Loucy (cell line): ENCODE data around the gene HMGN2.

Experiments used
- H2AFZ ChIP-seq: fragments of 200-600 bp; sonication (generic); 2 replicates; pipeline ENCODE4 v1.6.0; 2016; ENCODE audit warnings: antibody characterized with exemption, mild to moderate bottlenecking, low read length, moderate library complexity
- H3F3A ChIP-seq: fragments of 200-600 bp; 2 replicates; pipeline ENCODE4 v1.6.0; 2016; ENCODE audit warnings: antibody characterized with exemption, low read depth, mild to moderate bottlenecking
- H3K27me3 ChIP-seq: fragments of 200-600 bp; sonication (generic); 2 replicates; pipeline ENCODE4 v1.6.1; 2014; ENCODE audit warnings: low read length, mild to moderate bottlenecking; ENCODE audit not compliant: insufficient read depth, poor library complexity, severe bottlenecking
- H3K36me3 ChIP-seq: fragments of 200-600 bp; sonication (generic); 2 replicates; pipeline ENCODE4 v1.6.1; 2016; ENCODE audit warnings: low read length; ENCODE audit not compliant: insufficient read depth
- H3K4me1 ChIP-seq: fragments of 200-600 bp; sonication (generic); 2 replicates; pipeline ENCODE4 v1.5.1; 2014; ENCODE audit warnings: low read length, mild to moderate bottlenecking; ENCODE audit not compliant: insufficient read depth, poor library complexity, severe bottlenecking
- H3K4me2 ChIP-seq: fragments of 200-600 bp; sonication (generic); 2 replicates; pipeline ENCODE4 v1.6.0; 2014; ENCODE audit warnings: antibody characterized with exemption, low read length, low read depth, mild to moderate bottlenecking; ENCODE audit not compliant: poor library complexity, severe bottlenecking
- H3K4me3 ChIP-seq: fragments of 200-600 bp; sonication (generic); 2 replicates; pipeline ENCODE4 v1.5.1; 2014; ENCODE audit warnings: low read length, mild to moderate bottlenecking, mixed read lengths; ENCODE audit not compliant: poor library complexity, severe bottlenecking
- H3K79me2 ChIP-seq: fragments of 200-600 bp; sonication (generic); 2 replicates; pipeline ENCODE4 v1.6.1; 2014; ENCODE audit warnings: low read length; ENCODE audit not compliant: insufficient read depth
- H3K9ac ChIP-seq: fragments of 200-600 bp; sonication (generic); 2 replicates; pipeline ENCODE4 v1.6.0; 2014; ENCODE audit warnings: mild to moderate bottlenecking, low read depth, low read length, moderate library complexity; ENCODE audit not compliant: poor library complexity, severe bottlenecking
- H3K9me2 ChIP-seq: fragments of 200-600 bp; sonication (generic); replicated peaks from 2 replicates; pipeline ENCODE4 v1.6.1; 2016; ENCODE audit warnings: low read depth, low read length, mixed read lengths
- H3K9me3 ChIP-seq: fragments of 200-600 bp; sonication (generic); 2 replicates; pipeline ENCODE4 v1.6.1; 2014; ENCODE audit warnings: mild to moderate bottlenecking, antibody characterized with exemption, low read length, low read depth; ENCODE audit not compliant: insufficient read depth
- H4K20me1 ChIP-seq: fragments of 200-600 bp; sonication (generic); 2 replicates; pipeline ENCODE4 v1.6.0; 2014; ENCODE audit warnings: antibody characterized with exemption, low read length, mild to moderate bottlenecking; ENCODE audit not compliant: insufficient read depth, poor library complexity, severe bottlenecking
- EZH2phosphoT487 ChIP-seq: fragments of 200-600 bp; IDR thresholded peaks from 2 replicates; pipeline ENCODE4 v1.6.1; 2018; ENCODE audit warnings: antibody characterized with exemption, mild to moderate bottlenecking, moderate library complexity, borderline replicate concordance
- TF ChIP-seq, protein P1 (sequence below): fragments of 200-600 bp; sonication (generic); conservative IDR thresholded peaks from 2 replicates; pipeline ENCODE4 v1.5.1; 2014; ENCODE audit warnings: mild to moderate bottlenecking, antibody characterized with exemption, low read length

The HMGN2 gene

DNA sequence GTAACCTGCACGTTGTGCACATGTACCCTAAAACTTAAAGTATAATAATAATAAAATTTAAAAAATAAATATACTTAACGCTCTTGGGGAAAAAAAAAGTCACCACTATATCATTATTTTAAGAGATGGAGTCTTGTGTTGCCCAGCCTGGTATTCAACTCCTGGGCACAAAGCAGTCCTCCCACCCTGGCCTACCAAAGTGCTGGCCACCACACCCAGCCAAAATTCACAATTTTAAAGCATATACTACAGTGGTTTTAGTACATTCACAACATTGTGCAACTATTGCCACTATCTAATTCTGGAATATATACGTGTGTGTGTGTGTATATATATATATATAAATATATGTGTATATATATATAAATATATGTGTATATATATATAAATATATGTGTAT is 5.9 kb downstream of the HMGN2 start:
- H3F3A ChIP-seq = peaks cover 23% of the 10 kb centered on the region
- no peak overlapping the region for H2AFZ ChIP-seq
- no peak overlapping the region for H3K4me2 ChIP-seq
- peaks cover 39% of the 10 kb centered on the region for H3K36me3 ChIP-seq
- no peak overlapping the region for H3K4me3 ChIP-seq
- H3K4me1 ChIP-seq = peaks cover 18% of the 10 kb centered on the region
- no peaks in the 10 kb centered on the region for H3K27me3 ChIP-seq
- H3K9ac ChIP-seq = no peak overlapping the region
- no peaks in the 10 kb centered on the region for H3K9me2 ChIP-seq
- TF ChIP-seq EZH2phosphoT487 = no peak
- H3K79me2 ChIP-seq = peaks cover 33% of the 10 kb centered on the region
- no peaks in the 10 kb centered on the region for H3K9me3 ChIP-seq
- H4K20me1 ChIP-seq = peaks cover 32% of the 10 kb centered on the region

DNA sequence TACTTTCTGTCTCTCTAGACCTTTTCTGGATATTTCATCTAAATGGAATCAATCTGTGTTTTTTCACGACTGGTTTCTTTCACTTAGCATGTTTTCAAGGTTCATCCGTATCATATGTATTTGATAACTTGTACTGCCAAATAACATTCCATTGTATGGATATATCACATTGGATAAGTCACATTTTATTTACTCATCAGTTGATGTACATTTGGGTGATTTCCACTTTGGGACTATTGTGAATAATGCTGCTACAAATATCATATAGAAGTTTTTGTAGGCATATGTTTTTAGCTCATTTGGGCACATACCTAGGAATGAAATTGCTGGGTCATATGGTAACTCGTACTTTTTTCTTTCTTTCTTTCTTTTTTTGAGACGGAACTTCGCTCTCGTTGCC is 6.7 kb downstream of the HMGN2 start:
- Histone ChIP-seq H3K27me3 (no peaks in the 10 kb centered on the region), H3K9me3 (no peaks in the 10 kb centered on the region), H3K9ac (no peak overlapping the region), H3K4me1 (peaks cover 10% of the 10 kb centered on the region), H4K20me1 (peaks cover 24% of the 10 kb centered on the region), H3K79me2 (peaks cover 25% of the 10 kb centered on the region), H3K36me3 (peaks cover 31% of the 10 kb centered on the region), H3K4me3 (no peak overlapping the region), H2AFZ (no peak overlapping the region), H3F3A (peaks cover 23% of the 10 kb centered on the region), H3K4me2 (no peak overlapping the region), H3K9me2 (no peaks in the 10 kb centered on the region)
- TF ChIP-seq EZH2phosphoT487 = no peak
- TF ChIP-seq, protein P1, sequence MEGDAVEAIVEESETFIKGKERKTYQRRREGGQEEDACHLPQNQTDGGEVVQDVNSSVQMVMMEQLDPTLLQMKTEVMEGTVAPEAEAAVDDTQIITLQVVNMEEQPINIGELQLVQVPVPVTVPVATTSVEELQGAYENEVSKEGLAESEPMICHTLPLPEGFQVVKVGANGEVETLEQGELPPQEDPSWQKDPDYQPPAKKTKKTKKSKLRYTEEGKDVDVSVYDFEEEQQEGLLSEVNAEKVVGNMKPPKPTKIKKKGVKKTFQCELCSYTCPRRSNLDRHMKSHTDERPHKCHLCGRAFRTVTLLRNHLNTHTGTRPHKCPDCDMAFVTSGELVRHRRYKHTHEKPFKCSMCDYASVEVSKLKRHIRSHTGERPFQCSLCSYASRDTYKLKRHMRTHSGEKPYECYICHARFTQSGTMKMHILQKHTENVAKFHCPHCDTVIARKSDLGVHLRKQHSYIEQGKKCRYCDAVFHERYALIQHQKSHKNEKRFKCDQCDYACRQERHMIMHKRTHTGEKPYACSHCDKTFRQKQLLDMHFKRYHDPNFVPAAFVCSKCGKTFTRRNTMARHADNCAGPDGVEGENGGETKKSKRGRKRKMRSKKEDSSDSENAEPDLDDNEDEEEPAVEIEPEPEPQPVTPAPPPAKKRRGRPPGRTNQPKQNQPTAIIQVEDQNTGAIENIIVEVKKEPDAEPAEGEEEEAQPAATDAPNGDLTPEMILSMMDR = no peak

- Histone ChIP-seq H3K4me2 (no peak overlapping the region), H2AFZ (no peak overlapping the region), H3K4me1 (no peaks in the 10 kb centered on the region)
Observed at GRCh38 chr1:26482921-26483320, 10.7 kb downstream of the HMGN2 start.

GRCh38 chr1:26483980-26484379 is 11.7 kb downstream of the HMGN2 start:
- TF ChIP-seq, protein P1 = no peak
- TF ChIP-seq EZH2phosphoT487 = no peak
- H3K9me2 ChIP-seq = no peaks in the 10 kb centered on the region
- H3K36me3 ChIP-seq = no peaks in the 10 kb centered on the region
- no peaks in the 10 kb centered on the region for H3K4me1 ChIP-seq
- H3K9ac ChIP-seq = no peak overlapping the region
- no peak overlapping the region for H3K4me2 ChIP-seq
- H3K79me2 ChIP-seq = no peaks in the 10 kb centered on the region
- no peaks in the 10 kb centered on the region for H3K9me3 ChIP-seq
- H3K27me3 ChIP-seq = no peaks in the 10 kb centered on the region
- no peak overlapping the region for H2AFZ ChIP-seq
- no peak overlapping the region for H3K4me3 ChIP-seq
- H4K20me1 ChIP-seq = no peaks in the 10 kb centered on the region
- no peaks in the 10 kb centered on the region for H3F3A ChIP-seq

More at GRCh38 chr1:26482921-26483320, 10.7 kb downstream of the HMGN2 start:
- Histone ChIP-seq H3K9ac (no peak overlapping the region), H3K79me2 (no peaks in the 10 kb centered on the region), H4K20me1 (no peaks in the 10 kb centered on the region), H3K9me3 (no peaks in the 10 kb centered on the region), H3K9me2 (no peaks in the 10 kb centered on the region), H3K36me3 (no peaks in the 10 kb centered on the region), H3K4me3 (no peak overlapping the region), H3F3A (no peaks in the 10 kb centered on the region), H3K27me3 (no peaks in the 10 kb centered on the region)
- no peak for TF ChIP-seq EZH2phosphoT487
- TF ChIP-seq, protein P1 = no peak
